Keratinocyte (primary cell): Measurements from ENCODE around the gene TEAD4. TPM values are rescaled to one million over a fixed set of nuclear protein-coding genes. Genes with fewer than 3 reads are reported as not detected.

Experiments used
- DNase-seq: peaks from one replicate; pipeline ENCODE4 v3.0.0-alpha.2; 2011; ENCODE audit warnings: low read depth, missing footprints, low spot score
- FAIRE-seq: peaks from 2 replicates; lab custom pipeline; 2011; peaks lifted over from hg19 to GRCh38; lab: Jason Lieb, UNC
- H2AFZ ChIP-seq: 2 replicates; pipeline ENCODE4 v1.6.0; 2012; ENCODE audit warnings: low read length, control low read depth, inconsistent platforms; ENCODE audit not compliant: control insufficient read depth
- H3K27ac ChIP-seq: 2 replicates; pipeline ENCODE4 v1.5.1; 2011; ENCODE audit warnings: low read length; ENCODE audit not compliant: control insufficient read depth, insufficient read depth
- H3K27me3 ChIP-seq: 3 replicates; pipeline ENCODE4 v1.6.0; 2011; ENCODE audit warnings: low read length; ENCODE audit not compliant: control insufficient read depth, insufficient read depth; ENCODE audit errors: extremely low read depth
- H3K36me3 ChIP-seq, 2 experiments: 2 replicates in 1 of 2; 3 replicates in 1 of 2; pipeline ENCODE4 v1.5.1; 2011; ENCODE audit warnings: low read length in 2 of 2, mild to moderate bottlenecking in 1 of 2; ENCODE audit not compliant: control insufficient read depth in 2 of 2, insufficient read depth in 2 of 2; ENCODE audit errors: extremely low read depth in 1 of 2
- H3K4me1 ChIP-seq: 3 replicates; pipeline ENCODE4 v1.5.1; 2011; ENCODE audit warnings: low read length; ENCODE audit not compliant: control insufficient read depth, insufficient read depth; ENCODE audit errors: extremely low read depth
- H3K4me2 ChIP-seq: 3 replicates; pipeline ENCODE4 v1.6.0; 2011; ENCODE audit warnings: low read depth, low read length; ENCODE audit not compliant: control insufficient read depth, insufficient read depth; ENCODE audit errors: extremely low read depth
- H3K4me3 ChIP-seq, 3 experiments: fragments of 200-600 bp in 1 of 3; sonication (generic) in 1 of 3; 2 replicates in 2 of 3; 3 replicates in 1 of 3; pipeline ENCODE4 v1.5.1; 2011 to 2016; ENCODE audit warnings: low read length in 3 of 3, mild to moderate bottlenecking in 3 of 3, control low read depth in 2 of 3, inconsistent platforms in 1 of 3, low read depth in 1 of 3, mixed read lengths in 1 of 3, mixed run types in 1 of 3, moderate library complexity in 1 of 3; ENCODE audit not compliant: control insufficient read depth in 2 of 3, insufficient read depth in 2 of 3; ENCODE audit errors: extremely low read depth in 1 of 3
- H3K79me2 ChIP-seq: 2 replicates; pipeline ENCODE4 v1.6.0; 2012; ENCODE audit warnings: low read length; ENCODE audit not compliant: control insufficient read depth, insufficient read depth
- H3K9ac ChIP-seq: 3 replicates; pipeline ENCODE4 v1.6.0; 2011; ENCODE audit warnings: low read length; ENCODE audit not compliant: control insufficient read depth, insufficient read depth; ENCODE audit errors: extremely low read depth
- H3K9me1 ChIP-seq: 3 replicates; pipeline ENCODE4 v1.6.0; 2011; ENCODE audit warnings: low read length; ENCODE audit not compliant: control insufficient read depth, insufficient read depth; ENCODE audit errors: extremely low read depth
- H3K9me3 ChIP-seq: 2 replicates; pipeline ENCODE4 v1.5.1; 2012; ENCODE audit warnings: low read depth, low read length; ENCODE audit not compliant: control insufficient read depth
- H4K20me1 ChIP-seq: 3 replicates; pipeline ENCODE4 v1.6.0; 2011; ENCODE audit warnings: low read length; ENCODE audit not compliant: control insufficient read depth, insufficient read depth; ENCODE audit errors: extremely low read depth
- EZH2 ChIP-seq: IDR thresholded peaks from one replicate; pipeline ENCODE4 v1.6.1; 2012; ENCODE audit warnings: inconsistent platforms, mild to moderate bottlenecking, low read length, moderate library complexity
- dilution Hi-C: fragments of 300-500 bp; cut with MboI; formaldehyde crosslinking; loops from one replicate; pipeline ENCODE4 v1.7.0; 2020; ENCODE audit warnings: low sequenced_read_pairs; ENCODE audit not compliant: extremely low pct_ligation_motif_present
- polyA plus RNA-seq, 5 experiments: library from polyadenylated mRNA; depleted of rRNA in 3 of 5; stranded (reverse) in 3 of 5; stranded (forward) in 1 of 5; unstranded in 1 of 5; fragments of >200 nt; gene quantifications; 1 replicate in 1 of 5; 2 replicates in 3 of 5; 3 replicates in 1 of 5; pipeline versions ENCODE4 v1.2.1 to v1.2.3, GENCODE V29; 2011 to 2012; ENCODE audit warnings: missing spikeins in 2 of 5, low read depth in 1 of 5, low replicate concordance in 1 of 5
- TF ChIP-seq, protein P1 (sequence below), 3 experiments: IDR thresholded peaks in 1 of 3; conservative IDR thresholded peaks in 1 of 3; optimal IDR thresholded peaks in 1 of 3; 2 replicates in 2 of 3; 3 replicates in 1 of 3; pipeline versions ENCODE3 to v1.5.1; 2011; ENCODE audit warnings: low read length in 3 of 3, mild to moderate bottlenecking in 3 of 3, moderate library complexity in 2 of 3, control low read depth in 1 of 3, inconsistent platforms in 1 of 3; ENCODE audit not compliant: insufficient read depth in 2 of 3; ENCODE audit errors: extremely low read depth in 1 of 3

The TEAD4 gene
- polyA plus RNA-seq, 1 donor (not counting 4 experiments of a cell fraction or from before 2014, with no cell fraction given) = 8.1 TPM

DNA sequence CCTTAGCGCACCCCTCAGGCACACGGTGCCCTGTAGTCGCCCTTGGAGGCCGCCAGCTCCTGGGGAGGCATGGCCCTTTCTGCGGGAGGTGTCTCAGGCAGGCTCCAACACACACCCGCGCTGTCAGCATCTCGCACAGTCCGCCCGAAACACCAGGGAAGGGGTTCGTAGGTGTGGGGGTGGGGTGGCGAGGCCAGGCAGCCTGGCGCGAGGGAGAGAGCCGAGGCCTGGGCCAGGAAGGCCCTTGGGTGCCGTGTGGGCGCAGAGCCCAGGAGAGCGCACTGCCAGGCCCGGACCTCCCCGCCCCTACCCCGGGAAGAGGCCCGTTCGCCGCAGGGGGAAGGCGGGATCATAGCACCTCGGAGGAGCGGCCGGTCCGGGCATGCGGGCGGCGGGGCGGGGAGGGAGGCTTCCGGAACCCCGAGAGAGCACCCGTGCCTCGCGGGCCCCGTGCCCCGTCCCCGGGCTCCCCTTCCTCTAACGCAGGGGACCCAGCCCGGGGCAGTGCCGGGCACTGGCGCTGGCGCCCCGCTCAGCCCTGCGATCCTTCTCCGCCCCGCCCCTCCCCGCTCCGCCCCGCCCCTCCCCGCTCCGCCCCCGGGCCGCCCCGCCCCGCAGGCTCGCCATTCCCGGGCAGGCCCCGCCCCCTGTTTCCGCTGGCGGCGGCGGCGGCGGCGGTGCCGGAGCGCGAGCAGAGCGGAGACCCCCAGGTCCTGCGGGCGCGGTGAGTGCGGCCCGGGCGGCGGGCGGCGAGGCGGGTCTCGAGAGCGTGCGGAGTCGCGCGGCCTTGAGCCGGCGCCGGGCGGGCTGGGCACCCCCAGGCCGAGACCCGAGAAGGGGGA, 117.8 kb downstream of the TEAD4 start, which contains the start of gene TSPAN9:
TSS of gene TSPAN9 (plus strand) at position 650 of the 842 bp plus-strand sequence. CDS start 123,815 bp downstream, outside the sequence.
- Histone ChIP-seq H3K9me1 (no peaks in the 10 kb centered on the region), H4K20me1 (no peaks in the 10 kb centered on the region), H3K27ac (peak within 1 kb of the TSS; percentile 76), H2AFZ (peak within 1 kb of the TSS; percentile 78), H3K4me1 (peaks cover 24% of the 10 kb centered on the region), H3K36me3 (no peaks in the 10 kb centered on the region), H3K79me2 (peaks cover 16% of the 10 kb centered on the region), H3K9me3 (no peaks in the 10 kb centered on the region), H3K4me3 (peak within 1 kb of the TSS; percentile 67 to 74 (median 70)), H3K27me3 (no peaks in the 10 kb centered on the region), H3K4me2 (peak within 1 kb of the TSS; percentile 91), H3K9ac (peak within 1 kb of the TSS; percentile 75)
- DNase-seq (no peak), FAIRE-seq (no peak)
- dilution Hi-C loops = no loop called here
- TF ChIP-seq, protein P1, sequence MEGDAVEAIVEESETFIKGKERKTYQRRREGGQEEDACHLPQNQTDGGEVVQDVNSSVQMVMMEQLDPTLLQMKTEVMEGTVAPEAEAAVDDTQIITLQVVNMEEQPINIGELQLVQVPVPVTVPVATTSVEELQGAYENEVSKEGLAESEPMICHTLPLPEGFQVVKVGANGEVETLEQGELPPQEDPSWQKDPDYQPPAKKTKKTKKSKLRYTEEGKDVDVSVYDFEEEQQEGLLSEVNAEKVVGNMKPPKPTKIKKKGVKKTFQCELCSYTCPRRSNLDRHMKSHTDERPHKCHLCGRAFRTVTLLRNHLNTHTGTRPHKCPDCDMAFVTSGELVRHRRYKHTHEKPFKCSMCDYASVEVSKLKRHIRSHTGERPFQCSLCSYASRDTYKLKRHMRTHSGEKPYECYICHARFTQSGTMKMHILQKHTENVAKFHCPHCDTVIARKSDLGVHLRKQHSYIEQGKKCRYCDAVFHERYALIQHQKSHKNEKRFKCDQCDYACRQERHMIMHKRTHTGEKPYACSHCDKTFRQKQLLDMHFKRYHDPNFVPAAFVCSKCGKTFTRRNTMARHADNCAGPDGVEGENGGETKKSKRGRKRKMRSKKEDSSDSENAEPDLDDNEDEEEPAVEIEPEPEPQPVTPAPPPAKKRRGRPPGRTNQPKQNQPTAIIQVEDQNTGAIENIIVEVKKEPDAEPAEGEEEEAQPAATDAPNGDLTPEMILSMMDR (optimal IDR thresholded peaks at IDR 0.05 in 1 of 3, IDR thresholded peaks at IDR 0.05 in 1 of 3, conservative IDR thresholded peaks at IDR 0.05 in 1 of 3; ENCODE audit: extremely low read depth in 1 of 3, insufficient read depth in 2 of 3, low read length in 3 of 3) = no peak
- TF ChIP-seq EZH2 = no peak

DNA sequence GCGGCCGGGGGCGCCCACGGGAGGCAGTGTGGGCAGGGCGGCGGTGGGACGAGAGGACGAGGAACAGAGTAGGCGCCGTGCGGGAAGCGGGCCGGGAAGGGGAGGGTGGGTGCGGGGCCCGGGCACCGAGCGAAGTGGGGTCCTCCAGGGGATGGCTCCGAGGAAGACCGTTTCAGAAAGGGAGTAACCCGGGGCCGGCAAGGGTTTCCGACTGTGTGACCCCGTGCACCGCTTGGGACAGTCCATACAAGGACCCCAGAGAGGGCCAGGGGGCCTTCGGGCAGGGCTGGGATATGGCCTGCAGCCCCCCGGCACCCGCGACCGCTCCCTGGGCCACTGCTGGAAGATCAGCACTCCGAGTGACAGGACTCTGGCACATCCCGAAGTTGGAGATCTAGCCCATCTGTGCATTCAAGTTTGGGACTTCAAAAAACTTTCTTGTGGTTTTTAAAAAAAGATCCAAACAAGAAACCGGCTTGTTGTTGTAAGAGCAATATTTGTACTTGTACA, 118.4 kb downstream of the TEAD4 start:
- H3K4me1 ChIP-seq = peaks cover 24% of the 10 kb centered on the region

More for the DNA sequence above, 118.4 kb downstream of the TEAD4 start:
- TF ChIP-seq, protein P1 (optimal IDR thresholded peaks at IDR 0.05 in 1 of 3, IDR thresholded peaks at IDR 0.05 in 1 of 3, conservative IDR thresholded peaks at IDR 0.05 in 1 of 3; ENCODE audit: extremely low read depth in 1 of 3, insufficient read depth in 2 of 3, low read length in 3 of 3) = no peak
- TF ChIP-seq EZH2 = no peak
- Histone ChIP-seq H3K4me3 (peak overlapping the region; percentile 67 to 74 (median 70)), H3K9me3 (no peaks in the 10 kb centered on the region), H2AFZ (peak overlapping the region; percentile 57), H3K9me1 (no peaks in the 10 kb centered on the region), H3K27ac (peak overlapping the region; percentile 37), H4K20me1 (no peaks in the 10 kb centered on the region), H3K79me2 (peaks cover 22% of the 10 kb centered on the region), H3K4me2 (peak overlapping the region; percentile 91), H3K36me3 (no peaks in the 10 kb centered on the region), H3K27me3 (no peaks in the 10 kb centered on the region), H3K9ac (peak overlapping the region; percentile 72)
- FAIRE-seq (no peak), DNase-seq (no peak)
- dilution Hi-C loops = no loop called here
